GM23248 (cell line): ENCODE data around the gene CORO2A. TPM values are rescaled to one million over a fixed set of nuclear protein-coding genes. Genes with fewer than 3 reads are reported as not detected.

Source experiments
- DNase-seq: peaks from one replicate; pipeline ENCODE4 v3.0.0-alpha.2; 2015
- H2AFZ ChIP-seq: fragments of 200-600 bp; sonication (generic); 2 replicates; pipeline ENCODE4 v1.6.1; 2016; ENCODE audit warnings: antibody characterized with exemption
- H3F3A ChIP-seq: fragments of 200-600 bp; sonication (generic); 2 replicates; pipeline ENCODE4 v1.6.1; 2016; ENCODE audit warnings: mild to moderate bottlenecking, antibody characterized with exemption, mixed run types; ENCODE audit not compliant: insufficient read depth
- H3K27ac ChIP-seq: fragments of 200-600 bp; sonication (generic); 2 replicates; pipeline ENCODE4 v1.5.1; 2016; ENCODE audit warnings: mild to moderate bottlenecking
- H3K27me3 ChIP-seq: fragments of 200-600 bp; sonication (generic); replicated peaks from 2 replicates; pipeline ENCODE4 v1.6.1; 2016; ENCODE audit warnings: mild to moderate bottlenecking; ENCODE audit not compliant: insufficient read depth
- H3K36me3 ChIP-seq: fragments of 200-600 bp; sonication (generic); 2 replicates; pipeline ENCODE4 v1.6.1; 2016; ENCODE audit warnings: low read depth, mild to moderate bottlenecking
- H3K4me1 ChIP-seq: fragments of 200-600 bp; sonication (generic); 2 replicates; pipeline ENCODE4 v1.6.1; 2016; ENCODE audit warnings: mild to moderate bottlenecking; ENCODE audit not compliant: insufficient read depth
- H3K4me2 ChIP-seq: fragments of 200-600 bp; sonication (generic); one replicate; pipeline ENCODE4 v1.6.1; 2016; ENCODE audit warnings: mild to moderate bottlenecking; ENCODE audit not compliant: unreplicated experiment
- H3K4me3 ChIP-seq: fragments of 200-600 bp; sonication (generic); 2 replicates; pipeline ENCODE4 v1.5.1; 2016; ENCODE audit warnings: mild to moderate bottlenecking
- H3K79me2 ChIP-seq: fragments of 200-600 bp; sonication (generic); 2 replicates; pipeline ENCODE4 v1.6.1; 2016; ENCODE audit warnings: mild to moderate bottlenecking; ENCODE audit not compliant: insufficient read depth
- H3K9ac ChIP-seq: fragments of 200-600 bp; sonication (generic); 2 replicates; pipeline ENCODE4 v1.6.1; 2016; ENCODE audit warnings: mild to moderate bottlenecking
- H3K9me2 ChIP-seq: fragments of 200-600 bp; sonication (generic); 2 replicates; pipeline ENCODE4 v1.6.1; 2016; ENCODE audit warnings: mixed run types, mild to moderate bottlenecking, moderate library complexity; ENCODE audit not compliant: insufficient read depth
- H3K9me3 ChIP-seq: fragments of 200-600 bp; sonication (generic); one replicate; pipeline ENCODE4 v1.6.1; 2017; ENCODE audit warnings: low read depth
- H4K20me1 ChIP-seq: fragments of 200-600 bp; sonication (generic); 2 replicates; pipeline ENCODE4 v1.6.0; 2016; ENCODE audit not compliant: insufficient read depth
- EZH2 ChIP-seq: fragments of 200-600 bp; sonication (generic); IDR thresholded peaks from 2 replicates; pipeline ENCODE4 v1.6.1; 2018; ENCODE audit warnings: antibody characterized with exemption, mild to moderate bottlenecking; ENCODE audit not compliant: insufficient read depth, poor library complexity, severe bottlenecking
- EZH2phosphoT487 ChIP-seq: fragments of 200-600 bp; sonication (generic); IDR thresholded peaks from 2 replicates; pipeline ENCODE4 v1.6.1; 2018; ENCODE audit warnings: antibody characterized with exemption, moderate library complexity, mild to moderate bottlenecking, low read depth; ENCODE audit not compliant: insufficient read depth
- WGBS, 2 experiments: methylation state at CpG; one replicate each; pipeline ENCODE4 v1.1.6; 2015 to 2017; ENCODE audit warnings: low lambda C conversion rate in 2 of 2, low coverage in 1 of 2; ENCODE audit errors: missing lambda C conversion rate in 2 of 2; 5-methylcytosine and 5-hydroxymethylcytosine counted together
- in situ Hi-C: fragments of 300-500 bp; cut with MboI; formaldehyde crosslinking; loops from 2 replicates; pipeline ENCODE4 v1.15.0; 2020
- polyA plus RNA-seq: library from polyadenylated mRNA; unstranded; fragments of >200 nt; fragmentation: Nextera tagmentation; extraction: Ambion mirVana; gene quantifications from 2 replicates; pipeline ENCODE4 v1.2.1, GENCODE V29; 2016
- total RNA-seq: library from RNA; depleted of rRNA; stranded (reverse); fragments of >200 nt; shearing (Covaris generic); gene quantifications from 2 replicates; pipeline ENCODE4 v1.2.3, GENCODE V29; 2014

CORO2A gene
- total and polyA plus RNA-seq, 2 experiments from 2014 or later: 0.86 to 1.3 TPM

- Histone ChIP-seq H3F3A (0 out of 2 replicates have a peak, but pooled peaks cover 4% of the 10 kb centered on the region), H3K36me3 (peaks cover 34% of the 10 kb centered on the region; the same call in 1 of the 2 replicates), H3K4me2 (no peak overlapping the region), H3K9me2 (no peaks in the 10 kb centered on the region), H3K27me3 (no peaks in the 10 kb centered on the region), H3K27ac (no peak overlapping the region), H3K79me2 (no peaks in the 10 kb centered on the region), H3K9ac (no peak overlapping the region), H3K9me3 (no peaks in the 10 kb centered on the region), H4K20me1 (no peaks in the 10 kb centered on the region), H2AFZ (no peak overlapping the region), H3K4me1 (0 out of 2 replicates have a peak, but pooled peaks cover 3% of the 10 kb centered on the region), H3K4me3 (no peak overlapping the region)
- no peak for TF ChIP-seq EZH2phosphoT487
- TF ChIP-seq EZH2: no peak
- no peak for DNase-seq
- 85 to 90% methylated on average over 7 of the region's 7 CpGs for WGBS, 2 experiments
- in situ Hi-C loops: no loop called here
Measured at GRCh38 chr9:98201749-98202148, 9.3 kb upstream of the CORO2A start.

DNA sequence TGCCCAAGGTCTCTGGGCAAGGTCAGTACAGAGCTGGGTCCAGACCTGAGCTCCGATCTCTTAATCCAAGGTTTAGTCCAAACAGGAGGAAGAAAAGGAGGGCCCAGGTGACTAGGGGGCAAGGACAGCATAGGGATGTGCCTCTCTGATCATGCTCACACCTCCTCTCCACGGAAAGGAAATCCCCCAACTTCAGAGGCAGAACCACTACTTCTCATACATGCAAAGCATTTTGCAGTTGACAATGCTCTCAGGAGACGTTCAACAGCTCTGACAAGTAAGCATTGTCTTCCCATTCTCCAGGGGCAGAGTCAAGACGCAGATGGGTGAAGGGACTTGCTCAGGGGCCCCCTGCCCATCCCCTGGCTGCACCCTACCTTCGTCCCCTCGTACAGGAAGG lies 8.7 kb upstream of the CORO2A start:
- no peak overlapping the region for H2AFZ ChIP-seq
- H3F3A ChIP-seq: 0 out of 2 replicates have a peak, but pooled peaks cover 4% of the 10 kb centered on the region
- no peaks in the 10 kb centered on the region for H3K9me3 ChIP-seq
- H3K9ac ChIP-seq: no peak overlapping the region
- TF ChIP-seq EZH2phosphoT487: no peak
- no peak for TF ChIP-seq EZH2
- no peaks in the 10 kb centered on the region for H3K27me3 ChIP-seq
- H3K36me3 ChIP-seq: peaks cover 34% of the 10 kb centered on the region; the same call in 1 of the 2 replicates
- H3K4me2 ChIP-seq: no peak overlapping the region
- H3K9me2 ChIP-seq: no peaks in the 10 kb centered on the region
- no peaks in the 10 kb centered on the region for H3K79me2 ChIP-seq
- no peaks in the 10 kb centered on the region for H4K20me1 ChIP-seq
- H3K4me3 ChIP-seq: no peak overlapping the region
- H3K27ac ChIP-seq: no peak overlapping the region
- no peak for DNase-seq
- 0 out of 2 replicates have a peak, but pooled peaks cover 3% of the 10 kb centered on the region for H3K4me1 ChIP-seq
- in situ Hi-C loops: no loop called here
- 87 to 90% methylated on average over 6 of the region's 6 CpGs for WGBS, 2 experiments

- Histone ChIP-seq H3K27ac (no peak overlapping the region), H2AFZ (no peak overlapping the region), H3K9me3 (no peaks in the 10 kb centered on the region), H3K9me2 (no peaks in the 10 kb centered on the region), H3K79me2 (no peaks in the 10 kb centered on the region), H3K4me1 (no peaks in the 10 kb centered on the region), H3F3A (peaks cover 7% of the 10 kb centered on the region; the same call in 1 of the 2 replicates), H3K4me2 (no peak overlapping the region), H4K20me1 (no peaks in the 10 kb centered on the region), H3K9ac (no peak overlapping the region), H3K27me3 (no peaks in the 10 kb centered on the region), H3K36me3 (peaks cover 26% of the 10 kb centered on the region; the same call in 1 of the 2 replicates), H3K4me3 (no peak overlapping the region)
- 88 to 89% methylated on average over 19 to 20 of the region's 20 CpGs for WGBS, 2 experiments
- in situ Hi-C loops: no loop called here
- TF ChIP-seq EZH2phosphoT487: no peak
- no peak for TF ChIP-seq EZH2
- DNase-seq: no peak
Measured at GRCh38 chr9:98199388-98200033, 7.1 kb upstream of the CORO2A start.

- H4K20me1 ChIP-seq: no peaks in the 10 kb centered on the region
- H3K9ac ChIP-seq: no peak overlapping the region
- no peak overlapping the region for H3K4me3 ChIP-seq
- no peak overlapping the region for H2AFZ ChIP-seq
- no peaks in the 10 kb centered on the region for H3K9me2 ChIP-seq
- DNase-seq: no peak
- no peaks in the 10 kb centered on the region for H3K4me1 ChIP-seq
- peaks cover 13% of the 10 kb centered on the region; the same call in 1 of the 2 replicates for H3K36me3 ChIP-seq
- in situ Hi-C loops: no loop called here
- H3K27me3 ChIP-seq: no peaks in the 10 kb centered on the region
- TF ChIP-seq EZH2 (no peak), EZH2phosphoT487 (no peak)
- no peaks in the 10 kb centered on the region for H3K79me2 ChIP-seq
- H3K27ac ChIP-seq: no peak overlapping the region
- H3F3A ChIP-seq: peaks cover 15% of the 10 kb centered on the region; the same call in 1 of the 2 replicates
- H3K9me3 ChIP-seq: no peaks in the 10 kb centered on the region
- no peak overlapping the region for H3K4me2 ChIP-seq
- 78 to 80% methylated on average over 4 of the region's 4 CpGs for WGBS, 2 experiments
Measured at GRCh38 chr9:98195671-98196070, 3.2 kb upstream of the CORO2A start.
